Esophagus muscularis mucosa (tissue), 4 donors: ENCODE results near the gene CFAP107. TPM values are rescaled to one million over a fixed set of nuclear protein-coding genes. Genes with fewer than 3 reads are reported as not detected.

Source experiments
- DNase-seq: peaks from one replicate; pipeline ENCODE4 v3.0.0-alpha.2; 2017; ENCODE audit errors: extremely low spot score
- H3K27ac ChIP-seq, 4 donors: fragments of 200-600 bp; sonication (generic); replicated peaks in 1 of 4; 1 replicate in 3 of 4; 2 replicates in 1 of 4; pipeline ENCODE4 v1.5.1; 2016 to 2019; ENCODE audit warnings: mild to moderate bottlenecking in 1 of 4
- H3K27me3 ChIP-seq, 4 donors: fragments of 200-600 bp; sonication (generic); one replicate each; pipeline versions ENCODE4 v1.5.1 to v1.6.0; 2016 to 2019
- H3K36me3 ChIP-seq, 4 donors: fragments of 200-600 bp; sonication (generic); one replicate each; pipeline ENCODE4 v1.5.1; 2016 to 2019
- H3K4me1 ChIP-seq, 4 donors: fragments of 200-600 bp; sonication (generic); one replicate each; pipeline ENCODE4 v1.5.1; 2016 to 2019
- H3K4me3 ChIP-seq, 4 donors: fragments of 200-600 bp; sonication (generic); 1 replicate in 2 of 4; 2 replicates in 2 of 4; pipeline ENCODE4 v1.5.1; 2016 to 2019; ENCODE audit warnings: mild to moderate bottlenecking in 4 of 4, moderate library complexity in 1 of 4
- H3K9me3 ChIP-seq, 4 donors: fragments of 200-600 bp; sonication (generic); 1 replicate in 3 of 4; 2 replicates in 1 of 4; pipeline ENCODE4 v1.5.1; 2016 to 2019
- EP300 ChIP-seq: sonication (generic); formaldehyde crosslinking; IDR thresholded peaks from one replicate; pipeline ENCODE4 v1.6.1; 2017; ENCODE audit warnings: antibody characterized with exemption
- POLR2A ChIP-seq: fragments of 450-650 bp; IDR thresholded peaks from one replicate; pipeline ENCODE4 v1.6.1; 2017; ENCODE audit warnings: antibody characterized with exemption, moderate library complexity, mild to moderate bottlenecking, low read depth
- POLR2AphosphoS5 ChIP-seq, 2 donors: sonication (generic); formaldehyde crosslinking; IDR thresholded peaks; one replicate each; pipeline ENCODE4 v1.6.1; 2017; ENCODE audit warnings: antibody characterized with exemption in 2 of 2
- WGBS: methylation state at CpG from one replicate; pipeline ENCODE4 v1.1.5; 2018; 5-methylcytosine and 5-hydroxymethylcytosine counted together
- intact Hi-C: fragments of 100-400 bp; cut with DNase I; formaldehyde crosslinking; loops from one replicate; pipeline ENCODE4 v1.15.1; 2023
- total RNA-seq, 4 donors: library from RNA; depleted of rRNA; stranded (reverse); fragments of >200 nt; gene quantifications; one replicate each; pipeline versions ENCODE4 v1.1.0 to v1.2.1, GENCODE V29; 2016
- TF ChIP-seq, protein P1 (sequence below), 3 experiments: fragments of 200-600 bp in 2 of 3; fragments of 450-650 bp in 1 of 3; sonication (generic) in 2 of 3; IDR thresholded peaks; one replicate each; pipeline ENCODE4 v1.5.1; 2017 to 2019; ENCODE audit warnings: antibody characterized with exemption in 3 of 3, mild to moderate bottlenecking in 2 of 3, moderate library complexity in 1 of 3

Gene CFAP107, protein sequence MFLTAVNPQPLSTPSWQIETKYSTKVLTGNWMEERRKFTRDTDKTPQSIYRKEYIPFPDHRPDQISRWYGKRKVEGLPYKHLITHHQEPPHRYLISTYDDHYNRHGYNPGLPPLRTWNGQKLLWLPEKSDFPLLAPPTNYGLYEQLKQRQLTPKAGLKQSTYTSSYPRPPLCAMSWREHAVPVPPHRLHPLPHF
- total RNA-seq: not detected

DNA sequence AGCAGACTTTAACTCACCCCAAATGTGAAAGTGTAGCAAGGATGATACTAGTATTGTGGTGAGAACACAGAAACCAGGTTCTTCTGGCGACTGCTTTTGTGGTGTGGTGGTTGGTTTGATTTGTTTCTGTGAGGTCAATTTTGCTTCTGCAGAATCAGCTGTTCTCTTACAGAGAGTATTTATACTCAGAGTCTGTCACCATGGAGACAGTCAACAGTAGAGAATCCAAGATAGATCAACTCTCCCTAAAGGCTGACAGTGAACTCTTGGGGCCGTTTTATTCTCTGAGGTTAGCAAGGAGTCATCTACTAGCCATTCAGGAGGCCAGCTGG is at the start of gene CFAP107:
Gene CFAP107, plus strand, starts transcription at position 209 of the 332 bp plus-strand sequence. CDS start 231 bp downstream, outside the sequence.
- intact Hi-C loops: no loop called here
- Histone ChIP-seq H3K4me3 (no peak within 1 kb of the TSS), H3K27me3 (peaks cover 0 to 3% (median 0%) of the 10 kb centered on the region in 4 donors), H3K4me1 (peaks cover 0 to 6% (median 0%) of the 10 kb centered on the region in 4 donors), H3K27ac (no peak within 1 kb of the TSS), H3K9me3 (peaks cover 0 to 20% (median 12%) of the 10 kb centered on the region in 4 donors), H3K36me3 (no peaks in the 10 kb centered on the region)
- TF ChIP-seq, protein P1, sequence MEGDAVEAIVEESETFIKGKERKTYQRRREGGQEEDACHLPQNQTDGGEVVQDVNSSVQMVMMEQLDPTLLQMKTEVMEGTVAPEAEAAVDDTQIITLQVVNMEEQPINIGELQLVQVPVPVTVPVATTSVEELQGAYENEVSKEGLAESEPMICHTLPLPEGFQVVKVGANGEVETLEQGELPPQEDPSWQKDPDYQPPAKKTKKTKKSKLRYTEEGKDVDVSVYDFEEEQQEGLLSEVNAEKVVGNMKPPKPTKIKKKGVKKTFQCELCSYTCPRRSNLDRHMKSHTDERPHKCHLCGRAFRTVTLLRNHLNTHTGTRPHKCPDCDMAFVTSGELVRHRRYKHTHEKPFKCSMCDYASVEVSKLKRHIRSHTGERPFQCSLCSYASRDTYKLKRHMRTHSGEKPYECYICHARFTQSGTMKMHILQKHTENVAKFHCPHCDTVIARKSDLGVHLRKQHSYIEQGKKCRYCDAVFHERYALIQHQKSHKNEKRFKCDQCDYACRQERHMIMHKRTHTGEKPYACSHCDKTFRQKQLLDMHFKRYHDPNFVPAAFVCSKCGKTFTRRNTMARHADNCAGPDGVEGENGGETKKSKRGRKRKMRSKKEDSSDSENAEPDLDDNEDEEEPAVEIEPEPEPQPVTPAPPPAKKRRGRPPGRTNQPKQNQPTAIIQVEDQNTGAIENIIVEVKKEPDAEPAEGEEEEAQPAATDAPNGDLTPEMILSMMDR (IDR thresholded peaks at IDR 0.05): no peak
- TF ChIP-seq POLR2AphosphoS5 (IDR thresholded peaks at IDR 0.05): no peak
- no peak for TF ChIP-seq POLR2A
- TF ChIP-seq EP300: no peak
- DNase-seq: peak; percentile 31
- 13% methylated on average over 2 of the region's 2 CpGs for WGBS

DNA sequence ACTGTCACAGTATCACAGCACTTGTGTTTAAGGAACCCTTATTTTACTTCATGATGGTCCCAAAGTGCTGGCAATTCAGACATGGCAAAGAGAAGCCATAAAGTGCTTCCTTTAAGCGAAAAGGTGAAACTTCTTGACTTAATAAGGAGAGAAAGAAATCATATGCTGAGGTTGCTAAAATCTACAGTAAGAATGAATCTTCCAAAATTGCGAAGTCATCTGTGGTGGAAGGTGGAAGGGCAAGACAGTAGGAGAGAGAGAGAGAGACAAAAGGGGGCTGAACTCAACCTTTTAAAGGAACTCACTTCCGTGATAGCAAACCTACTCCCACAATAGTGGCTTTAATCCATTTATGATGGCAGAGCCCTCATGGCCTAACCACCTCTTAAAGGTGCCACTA is 49.3 kb upstream of the CFAP107 start:
- 86% methylated on average over 3 of the region's 3 CpGs for whole genome bisulfite sequencing
- Histone ChIP-seq H3K27me3 (no peaks in the 10 kb centered on the region), H3K4me1 (no peaks in the 10 kb centered on the region), H3K36me3 (no peaks in the 10 kb centered on the region), H3K4me3 (no peak overlapping the region), H3K27ac (no peak overlapping the region), H3K9me3 (peaks cover 0 to 6% (median 0%) of the 10 kb centered on the region in 4 donors)
- no peak for DNase-seq
- TF ChIP-seq, protein P1 (IDR thresholded peaks at IDR 0.05): no peak
- no peak for TF ChIP-seq POLR2AphosphoS5 (IDR thresholded peaks at IDR 0.05)
- TF ChIP-seq EP300: no peak
- no peak for TF ChIP-seq POLR2A
- intact Hi-C loops: no loop called here

DNA sequence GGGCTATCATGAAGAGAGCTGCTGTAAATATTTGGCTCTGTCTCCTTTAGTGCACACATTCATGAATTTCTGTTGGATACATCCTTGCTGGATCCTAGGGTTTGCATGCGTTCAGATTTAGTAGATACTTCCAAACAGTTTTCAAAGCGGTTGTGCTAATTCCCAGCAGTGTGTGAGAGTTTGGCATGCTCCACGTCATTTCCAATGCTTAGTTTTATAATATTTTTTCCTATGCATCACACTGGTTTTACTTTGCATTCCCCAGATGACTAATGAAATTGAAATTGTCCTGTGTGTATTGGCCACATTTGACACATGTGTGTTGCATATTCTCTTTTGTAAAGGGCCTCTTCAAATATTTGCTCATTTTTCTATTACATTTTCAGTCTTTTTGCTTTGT is 48.6 kb upstream of the CFAP107 start:
- no peak for TF ChIP-seq POLR2A
- no peak for TF ChIP-seq EP300
- no peak for TF ChIP-seq POLR2AphosphoS5 (IDR thresholded peaks at IDR 0.05)
- TF ChIP-seq, protein P1 (IDR thresholded peaks at IDR 0.05): no peak
- WGBS: 61% methylated on average over 3 of the region's 3 CpGs
- intact Hi-C loops: no loop called here

DNA sequence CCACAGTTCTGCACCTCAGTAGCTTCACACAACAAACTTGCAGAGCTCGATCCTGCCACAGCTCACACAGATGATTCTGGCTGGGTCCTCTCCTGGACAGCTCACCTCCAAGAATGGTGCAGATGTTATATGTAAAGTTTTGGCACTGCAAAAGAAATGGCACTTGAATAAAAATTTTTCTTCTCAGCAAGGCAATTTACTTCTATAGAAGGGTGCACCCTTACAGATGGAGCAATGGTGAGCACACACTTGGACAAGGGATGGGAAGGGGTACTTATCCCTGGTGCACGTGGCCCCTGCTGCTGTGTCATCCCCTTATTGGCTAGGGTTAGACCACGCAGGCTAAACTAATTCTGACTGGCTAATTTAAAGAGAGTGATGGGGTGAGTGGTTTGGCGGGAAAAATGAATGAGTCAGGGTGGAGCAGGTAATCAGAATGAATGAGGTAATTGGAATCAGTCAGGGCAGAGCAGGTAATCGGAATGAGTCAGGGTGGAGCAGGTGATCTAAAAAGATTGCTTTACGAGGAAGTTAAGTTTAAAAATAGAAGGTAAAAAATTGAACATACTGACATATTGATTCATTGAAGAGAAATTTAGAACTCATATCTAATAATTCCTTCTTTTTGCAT is 42.1 kb upstream of the CFAP107 start:
- Histone ChIP-seq H3K9me3 (peaks cover 0 to 24% (median 17%) of the 10 kb centered on the region in 4 donors), H3K27ac (no peak overlapping the region), H3K27me3 (no peaks in the 10 kb centered on the region), H3K4me3 (no peak overlapping the region), H3K4me1 (no peaks in the 10 kb centered on the region), H3K36me3 (no peaks in the 10 kb centered on the region)
- 70% methylated on average over 6 of the region's 6 CpGs for WGBS
- TF ChIP-seq EP300 (no peak), POLR2AphosphoS5 (IDR thresholded peaks at IDR 0.05) (no peak), POLR2A (no peak)
- TF ChIP-seq, protein P1 (IDR thresholded peaks at IDR 0.05): no peak
- intact Hi-C loops: no loop called here
- no peak for DNase-seq

More for the DNA sequence above, 48.6 kb upstream of the CFAP107 start:
- Histone ChIP-seq H3K27me3 (no peaks in the 10 kb centered on the region), H3K9me3 (peaks cover 0 to 6% (median 0%) of the 10 kb centered on the region in 4 donors), H3K36me3 (no peaks in the 10 kb centered on the region), H3K4me1 (no peaks in the 10 kb centered on the region), H3K27ac (no peak overlapping the region), H3K4me3 (no peak overlapping the region)
- no peak for DNase-seq
